ENCODE measurements around the gene THAP11.

GRCh38 chr16:67845291-67846062 lies 3.4 kb downstream of the THAP11 start:
- TF ChIP-seq CTCF (IDR thresholded peaks at IDR 0.05; ENCODE audit: low read depth, low read length), result no peak
- no peak for TF ChIP-seq POLR2A (IDR thresholded peaks at IDR 0.05; ENCODE audit: extremely low read depth, insufficient read length)
- TF ChIP-seq, protein P1, sequence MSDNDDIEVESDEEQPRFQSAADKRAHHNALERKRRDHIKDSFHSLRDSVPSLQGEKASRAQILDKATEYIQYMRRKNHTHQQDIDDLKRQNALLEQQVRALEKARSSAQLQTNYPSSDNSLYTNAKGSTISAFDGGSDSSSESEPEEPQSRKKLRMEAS (IDR thresholded peaks at IDR 0.05; ENCODE audit: low read depth, low read length), result no peak

Measured in NB4 (cell line).